Stimulated activated CD4-positive, alpha-beta T cell treated with anti-CD3 and anti-CD28 coated beads, TNF-alpha, amount 100 ng/mL, for 48 hours (primary cell): ENCODE measurements around the gene PROX2.

ENCODE experiments used
- DNase-seq, 3 donors: peaks; one replicate each; pipeline ENCODE4 v3.0.0-alpha.2; 2020; ENCODE audit warnings: low read depth in 3 of 3

PROX2 gene

DNA sequence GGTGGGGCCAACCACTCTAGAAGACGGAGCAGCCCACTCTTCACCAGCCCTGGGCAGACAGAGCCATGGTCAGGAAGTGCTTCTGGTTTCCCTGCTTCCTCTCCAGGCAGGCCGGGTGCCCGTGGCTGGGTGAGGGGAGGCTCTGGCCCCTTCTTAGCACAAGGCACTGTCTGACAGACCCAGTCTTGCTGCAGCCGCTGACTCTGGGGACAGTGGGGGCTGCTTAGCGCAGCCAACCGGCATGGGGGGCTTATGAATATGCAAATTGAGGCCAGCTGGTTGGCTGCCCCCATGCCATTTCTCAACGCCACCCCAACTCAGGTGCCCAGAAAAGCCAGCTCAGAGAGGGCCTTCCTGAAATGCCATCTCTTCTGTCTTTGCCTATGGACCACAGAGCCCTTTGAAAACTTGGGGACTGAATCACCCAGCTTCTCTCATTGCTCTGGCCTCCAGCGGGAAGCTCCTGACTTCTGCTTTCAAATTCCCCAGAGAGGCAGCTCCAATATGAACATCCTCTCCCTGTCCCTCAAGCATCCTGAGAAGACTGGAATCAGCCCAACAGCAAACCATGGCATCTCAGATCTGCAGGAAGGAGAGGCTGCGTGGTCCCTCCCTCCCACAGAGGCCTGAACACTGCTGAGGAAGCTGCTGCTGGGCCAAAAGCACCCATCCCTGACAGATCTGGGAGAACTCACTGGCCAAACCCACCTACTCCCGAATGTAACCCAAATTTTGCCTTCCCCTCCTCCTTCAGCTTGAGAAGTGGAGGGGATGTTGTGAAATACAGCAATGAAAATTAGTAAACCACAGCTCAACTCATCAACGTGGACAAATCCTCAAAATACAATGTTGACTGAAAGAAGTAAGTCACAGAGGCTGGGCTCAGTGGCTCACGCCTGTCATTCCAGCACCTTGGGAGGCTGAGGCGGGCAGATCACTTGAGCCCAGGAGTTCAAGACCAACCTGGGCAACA, at the start of gene PROX2:
PROX2 (minus strand) TSS at position 205 of the 973 bp plus-strand sequence. CDS start 12,311 bp downstream, outside the sequence.
- peak in 1 of 3 donors; percentile 11 for DNase-seq

- no peak for DNase-seq
These were observed 48.1 kb upstream of the PROX2 start for GRCh38 chr14:74924061-74924460.

GRCh38 chr14:74922752-74923401, 46.9 kb upstream of the PROX2 start, which contains the start of gene RPS6KL1:
Gene RPS6KL1, minus strand, starts transcription at chr14:74923260. Its CDS starts 1,719 bp downstream, at chr14:74921541.
- peak; percentile 43 to 60 (median 52) for DNase-seq

DNA sequence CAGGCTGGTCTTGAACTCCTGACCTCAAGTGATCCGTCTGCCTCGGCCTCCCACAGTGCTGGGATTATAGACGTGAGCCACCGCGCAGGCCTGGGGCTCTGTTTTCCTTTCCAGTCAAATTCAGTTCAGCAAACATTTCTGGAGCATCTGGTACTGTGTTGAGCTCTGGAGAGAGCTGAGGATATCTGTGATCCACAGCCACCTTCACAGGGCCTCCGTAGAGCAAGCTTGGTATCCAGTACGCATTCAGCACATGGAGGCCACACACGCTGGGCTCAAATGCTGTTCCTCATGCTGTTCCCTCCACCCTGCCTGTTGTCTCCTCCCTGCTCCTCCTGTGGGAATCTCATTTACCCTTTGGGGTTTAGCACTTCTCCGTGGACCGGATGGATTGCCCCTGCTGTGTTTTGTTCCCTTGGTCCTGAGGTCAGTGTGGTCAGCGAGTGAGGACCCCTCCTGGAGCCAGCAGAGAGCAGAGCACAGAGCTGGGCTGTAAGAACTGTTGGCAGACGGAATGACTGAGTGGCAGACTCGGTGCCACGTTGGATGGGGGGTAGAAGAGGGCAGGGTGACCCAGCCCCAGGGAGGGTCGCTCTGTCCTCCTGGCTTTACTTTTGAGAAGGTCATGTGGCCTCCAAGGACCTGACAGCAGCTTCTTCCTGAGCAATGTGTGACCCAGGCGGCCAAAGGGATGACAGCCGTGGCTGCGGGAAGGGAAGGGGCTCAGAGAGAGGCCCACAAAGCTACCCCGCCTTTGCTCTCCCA, 46.2 kb upstream of the PROX2 start:
- DNase-seq, result no peak

DNA sequence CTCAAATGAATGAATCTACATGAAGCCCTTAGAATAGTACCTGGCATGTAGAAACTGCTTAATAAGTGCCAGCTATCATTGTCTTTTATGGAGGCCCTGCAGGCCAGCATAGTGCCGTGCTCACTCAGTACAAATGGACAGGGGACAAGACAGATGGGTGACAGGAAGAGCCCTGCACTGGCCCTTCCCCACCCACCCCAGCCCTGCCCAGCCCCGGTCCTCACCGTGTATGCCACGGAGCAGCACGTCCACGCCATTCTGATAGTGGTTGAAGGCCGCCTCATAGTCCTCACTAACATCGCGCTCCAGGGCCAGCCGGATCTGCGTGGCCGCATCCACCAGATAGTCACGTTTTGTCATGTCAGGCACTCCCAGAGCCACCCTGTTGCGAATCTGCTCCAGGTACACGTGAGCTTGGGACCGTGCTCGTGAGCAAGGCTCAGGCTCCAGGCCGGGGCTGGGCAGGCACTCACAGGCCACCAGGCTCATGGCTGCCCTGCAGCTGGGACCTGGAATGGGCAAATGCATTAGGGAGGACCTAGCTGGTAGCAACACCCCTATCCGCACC, 45.2 kb upstream of the PROX2 start:
- no peak for DNase-seq

DNA sequence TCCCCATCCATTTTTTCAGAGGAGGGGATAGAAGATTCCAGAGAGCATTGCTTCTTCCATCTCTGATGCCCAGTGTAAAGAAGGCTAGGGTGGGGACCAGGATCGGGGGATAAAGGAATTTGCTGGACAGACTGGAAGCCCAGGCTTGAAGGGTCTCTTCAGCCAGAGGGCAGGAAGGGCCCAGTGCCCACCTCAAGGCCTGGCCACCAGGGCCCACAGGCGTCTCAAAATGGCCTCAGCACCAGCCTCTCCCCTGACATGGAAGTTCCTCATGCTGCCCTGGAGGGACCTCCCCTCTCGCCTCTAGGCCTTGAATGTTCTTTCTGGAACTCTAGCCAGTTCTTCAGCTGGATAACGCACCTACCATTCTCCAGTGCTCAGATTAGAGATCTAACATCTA, 44.3 kb upstream of the PROX2 start:
- DNase-seq, result no peak

GRCh38 chr14:74919421-74920165, 43.6 kb upstream of the PROX2 start:
- no peak for DNase-seq

- DNase-seq, result no peak
These were observed 42.4 kb upstream of the PROX2 start for GRCh38 chr14:74918380-74918779.

GRCh38 chr14:74917646-74918081, 41.7 kb upstream of the PROX2 start:
- DNase-seq, result no peak

- no peak for DNase-seq
These were observed 41.2 kb upstream of the PROX2 start for GRCh38 chr14:74917178-74917543.

DNA sequence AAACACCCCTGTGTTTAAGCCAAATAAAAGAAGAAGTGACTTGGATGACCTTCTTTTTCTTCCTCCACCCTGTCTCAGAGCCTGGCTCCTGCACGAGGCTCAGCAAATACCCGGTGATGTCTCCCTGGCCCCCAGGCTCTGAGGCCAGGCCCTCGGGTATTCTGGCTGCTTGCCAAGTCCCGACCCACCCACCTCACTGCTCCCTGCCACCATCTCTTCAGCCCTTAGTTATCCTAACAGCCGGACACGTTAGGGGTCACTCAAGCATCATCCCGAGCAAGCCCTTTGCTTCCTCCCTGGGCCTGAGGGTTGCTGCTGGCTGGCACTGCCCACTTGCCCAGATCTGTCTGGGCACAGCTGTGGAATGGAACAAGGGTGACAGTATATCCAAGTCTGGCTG, 39.9 kb upstream of the PROX2 start:
- no peak for DNase-seq

DNA sequence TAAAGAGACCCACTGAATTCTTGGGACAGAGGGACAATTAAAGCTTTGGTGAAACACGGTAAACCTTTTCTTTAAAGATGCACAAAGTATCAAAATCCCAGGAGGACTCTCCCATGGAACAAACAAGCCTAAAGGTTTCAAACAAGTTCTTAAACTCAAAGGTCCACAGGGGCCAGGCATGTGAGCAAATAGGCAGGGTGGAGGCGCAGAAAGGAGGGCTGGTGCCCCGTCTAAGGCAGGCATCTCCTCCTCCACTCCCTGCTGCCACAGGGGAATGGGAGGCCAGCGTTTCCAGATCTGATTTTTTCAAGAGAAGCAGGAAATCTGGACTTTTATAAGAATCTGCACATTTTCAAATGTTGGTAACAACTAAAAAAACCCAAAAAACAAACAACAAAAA, 39.5 kb upstream of the PROX2 start:
- DNase-seq, result no peak

- no peak for DNase-seq
These were observed 38.1 kb upstream of the PROX2 start for GRCh38 chr14:74913986-74914573.

DNA sequence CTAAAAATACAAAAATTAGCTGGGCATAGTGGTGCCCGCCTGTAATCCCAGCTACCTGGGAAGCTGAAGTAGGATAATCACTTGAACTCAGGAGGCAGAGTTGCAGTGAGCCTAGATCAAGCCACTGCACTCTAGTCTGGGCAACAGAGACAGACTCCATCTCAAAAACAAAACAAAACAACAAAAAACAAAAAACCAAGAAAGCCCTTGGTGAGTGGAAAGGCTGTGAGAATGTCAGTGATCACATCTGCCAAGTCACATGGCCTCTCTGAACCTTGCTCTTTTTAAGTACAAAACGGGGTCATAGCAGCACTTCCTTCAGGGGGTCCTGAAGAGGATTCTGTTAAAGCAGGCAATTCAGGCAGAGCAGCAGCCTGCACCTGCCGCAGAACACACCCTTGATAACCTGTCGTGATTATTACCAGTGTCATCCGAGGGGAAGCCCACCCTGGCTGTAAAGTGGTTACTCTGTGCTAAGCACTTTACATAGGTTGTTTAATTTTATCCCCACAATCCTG, 37.5 kb upstream of the PROX2 start:
- DNase-seq, result no peak

- DNase-seq, result no peak
These were observed 36.9 kb upstream of the PROX2 start for GRCh38 chr14:74912801-74913200.

DNA sequence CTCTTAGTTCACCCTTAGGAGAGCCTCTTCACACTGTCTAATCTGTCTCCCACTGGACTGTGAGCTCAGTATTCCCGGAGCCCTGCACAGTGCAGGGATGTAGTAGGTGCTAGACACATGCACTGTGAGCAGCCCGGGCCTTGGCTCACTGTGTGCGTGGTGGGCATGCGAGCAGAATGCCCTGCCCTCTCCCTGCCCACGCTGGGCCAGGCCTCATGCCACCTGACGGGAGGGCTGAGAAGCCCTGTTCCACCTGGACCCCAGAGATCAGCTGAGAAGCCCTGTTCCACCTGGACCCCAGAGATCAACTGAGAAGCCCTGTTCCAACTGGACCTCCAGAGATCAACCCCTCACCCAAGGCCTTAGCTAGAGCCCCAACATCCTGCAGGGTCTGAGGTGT, 36.2 kb upstream of the PROX2 start:
- DNase-seq, result no peak

DNA sequence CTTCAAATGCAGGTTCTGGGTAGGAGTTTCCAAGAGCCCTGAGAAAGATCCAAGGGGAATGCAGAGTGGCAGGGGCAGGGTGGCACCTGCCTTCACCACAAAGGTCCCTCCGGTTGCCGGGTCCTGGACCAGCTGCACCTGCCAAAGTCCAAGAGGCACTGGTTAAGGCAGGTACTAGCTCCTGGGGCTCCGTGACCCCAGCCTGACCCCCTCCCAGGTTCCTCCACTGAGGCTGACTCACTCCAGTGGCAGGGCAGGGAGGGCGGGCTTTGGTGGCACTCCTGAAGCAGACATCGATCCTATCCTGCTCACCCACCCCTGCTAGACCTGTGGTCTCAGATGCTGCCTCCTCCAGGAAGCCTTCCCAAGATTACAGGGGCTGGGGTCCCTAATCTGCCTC, 35.8 kb upstream of the PROX2 start:
- DNase-seq, result no peak

DNA sequence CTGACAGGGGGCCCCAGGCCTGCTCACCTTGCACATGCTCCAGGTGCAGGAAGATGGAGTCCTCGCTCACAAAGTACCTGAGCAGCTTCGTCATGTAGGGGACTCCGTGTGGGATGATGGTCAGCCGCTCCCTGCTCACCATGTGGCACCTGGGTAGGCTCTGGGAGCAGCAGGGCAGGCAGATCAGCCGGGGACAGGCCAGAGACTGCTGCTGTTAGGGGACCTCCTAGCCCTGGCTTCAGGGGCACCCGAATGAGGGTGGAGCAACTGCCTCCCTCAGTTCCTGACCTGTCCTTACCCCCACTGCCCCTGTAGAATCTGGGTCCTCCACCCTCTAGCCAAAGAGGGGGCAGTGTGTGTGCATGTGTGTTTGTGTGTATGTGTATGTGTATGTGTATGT, 35.3 kb upstream of the PROX2 start:
- no peak for DNase-seq

DNA sequence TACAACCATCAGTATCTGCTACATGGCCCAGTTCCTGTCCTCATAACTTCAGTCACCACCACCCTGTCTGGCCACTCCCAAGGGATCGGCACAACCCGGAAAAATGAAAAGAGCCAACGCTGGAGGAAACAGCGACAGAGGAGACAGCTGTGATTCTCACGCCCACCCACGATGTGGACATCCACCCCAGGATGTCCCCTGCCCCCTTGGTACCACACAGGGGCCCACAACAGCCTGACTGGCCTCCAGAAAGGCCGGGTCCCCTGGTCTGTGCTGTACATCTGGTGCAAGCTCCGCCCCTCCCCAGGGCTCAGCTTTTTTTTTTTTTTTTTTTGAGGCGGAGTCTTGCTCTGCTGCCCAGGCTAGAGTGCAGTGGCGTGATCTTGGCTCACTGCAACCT, 34.6 kb upstream of the PROX2 start:
- DNase-seq, result no peak

DNA sequence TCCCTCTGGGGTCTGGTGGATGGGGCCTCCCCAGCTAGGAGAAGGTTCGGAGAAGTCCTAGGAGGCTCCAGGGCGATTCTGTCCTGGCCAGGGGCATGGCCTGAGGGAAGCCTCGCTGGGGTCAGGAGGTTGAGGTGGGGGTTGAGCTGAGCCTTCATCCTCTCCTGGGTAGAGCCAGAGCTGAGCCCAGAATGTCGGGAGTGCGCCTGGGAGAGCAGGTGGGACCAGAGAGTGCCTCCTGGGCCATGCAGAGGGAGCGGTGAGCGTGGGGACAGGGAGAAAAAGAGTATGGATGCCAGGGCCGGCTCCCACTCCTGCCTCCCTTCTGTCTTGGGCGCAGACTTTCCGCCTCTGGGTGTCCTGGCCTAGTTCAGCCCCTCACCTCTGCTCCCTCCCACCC, 34.0 kb upstream of the PROX2 start:
- DNase-seq, result no peak
